ENCODE results near the gene CFAP97.
A peak's percentile ranks its signal among the peaks of the same experiment; 100 is the strongest.
"Not testable (repeated sequence)": the region's sequence is repeated elsewhere in the genome, so short reads cannot be mapped to it uniquely, and the experiment has no call there.

CFAP97 gene

GRCh38 chr4:185222598-185222997 is 18.8 kb upstream of the CFAP97 start:
- DNase-seq (ENCODE audit: low spot score) = no peak

GRCh38 chr4:185221912-185222311 is 18.1 kb upstream of the CFAP97 start:
- DNase-seq (ENCODE audit: low spot score) = no peak

GRCh38 chr4:185221491-185221890 is 17.7 kb upstream of the CFAP97 start:
- DNase-seq (ENCODE audit: low spot score) = no peak

- peak; percentile 49 for DNase-seq (ENCODE audit: low spot score)
These were observed 15.9 kb upstream of the CFAP97 start for GRCh38 chr4:185219551-185220344.

GRCh38 chr4:185218312-185218711 is 14.5 kb upstream of the CFAP97 start:
- no peak for DNase-seq (ENCODE audit: low spot score)

- peak; percentile 56 for DNase-seq (ENCODE audit: low spot score)
These were observed 13.7 kb upstream of the CFAP97 start for GRCh38 chr4:185217408-185217975.

- no peak for DNase-seq (ENCODE audit: low spot score)
These were observed 11.5 kb upstream of the CFAP97 start for GRCh38 chr4:185215261-185215660.

- DNase-seq (ENCODE audit: low spot score) = no peak
These were observed 10.1 kb upstream of the CFAP97 start for GRCh38 chr4:185213877-185214276.

GRCh38 chr4:185212581-185212980 is 8.8 kb upstream of the CFAP97 start:
- DNase-seq (ENCODE audit: low spot score) = no peak

GRCh38 chr4:185211641-185212040 is 7.8 kb upstream of the CFAP97 start:
- DNase-seq (ENCODE audit: low spot score) = no peak

- DNase-seq (ENCODE audit: low spot score) = no peak
These were observed 7.2 kb upstream of the CFAP97 start for GRCh38 chr4:185211035-185211434.

- DNase-seq (ENCODE audit: low spot score) = peak; percentile 34
These were observed 6.5 kb upstream of the CFAP97 start for GRCh38 chr4:185210102-185210981.

- not testable (repeated sequence) for DNase-seq (ENCODE audit: low spot score)
These were observed 6.0 kb upstream of the CFAP97 start for GRCh38 chr4:185209852-185210101.

GRCh38 chr4:185209031-185209851 is 5.4 kb upstream of the CFAP97 start, which contains the start of gene SNX25:
SNX25 (plus strand) TSS chr4:185209598; CDS start chr4:185209827, 229 bp downstream.
- peak; percentile 85 for DNase-seq (ENCODE audit: low spot score)

- DNase-seq (ENCODE audit: low spot score) = no peak
These were observed 3.7 kb upstream of the CFAP97 start for GRCh38 chr4:185207466-185207865.

GRCh38 chr4:185205697-185206342 is 2.0 kb upstream of the CFAP97 start:
- no peak for DNase-seq (ENCODE audit: low spot score)

- not testable (repeated sequence) for DNase-seq (ENCODE audit: low spot score)
These were observed 1.3 kb upstream of the CFAP97 start for GRCh38 chr4:185205073-185205472.

GRCh38 chr4:185204238-185204910 is 574 bp upstream of the CFAP97 start:
- no peak for DNase-seq (ENCODE audit: low spot score)

GRCh38 chr4:185202984-185203485 is 765 bp downstream of the CFAP97 start:
- DNase-seq (ENCODE audit: low spot score) = no peak

Measured in putamen (tissue), 1 donor.